Activated CD4-positive, alpha-beta T cell treated with anti-CD3 and anti-CD28 coated beads for 24 hours (primary cell): ENCODE measurements around the gene POTEH.
"Not testable (repeated sequence)": the region's sequence is repeated elsewhere in the genome, so short reads cannot be mapped to it uniquely, and the experiment has no call there.

ENCODE experiments used
- DNase-seq, 2 donors: peaks; one replicate each; pipeline ENCODE4 v3.0.0-alpha.2; 2020; ENCODE audit warnings: low read depth in 2 of 2

The POTEH gene

DNA sequence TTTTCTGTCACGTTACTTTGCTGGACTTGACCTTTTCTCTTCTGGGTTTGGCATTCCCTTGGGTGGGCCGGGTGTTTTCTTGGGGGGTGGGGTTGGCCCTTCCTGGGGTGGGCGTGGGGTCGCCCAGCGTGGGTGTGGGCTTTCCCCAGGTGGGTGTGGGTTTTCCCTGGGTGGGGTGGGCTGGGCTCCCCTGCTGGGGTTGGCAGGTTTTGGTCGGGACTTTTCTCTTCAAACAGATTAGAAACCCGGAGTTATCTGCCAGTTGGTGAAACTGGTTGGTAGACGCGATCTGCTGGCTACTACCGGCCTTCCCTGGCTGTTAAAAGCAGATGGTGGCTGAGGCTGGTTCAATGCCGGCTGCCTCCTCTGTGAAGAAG is at the start of gene POTEH:
POTEH (plus strand) TSS at position 278 of the 377 bp plus-strand sequence; CDS start at position 330, 52 bp downstream.
- DNase-seq = not testable (repeated sequence)

- not testable (repeated sequence) for DNase-seq
Measured at GRCh38 chr22:15642288-15642861, 47.5 kb upstream of the POTEH start.

DNA sequence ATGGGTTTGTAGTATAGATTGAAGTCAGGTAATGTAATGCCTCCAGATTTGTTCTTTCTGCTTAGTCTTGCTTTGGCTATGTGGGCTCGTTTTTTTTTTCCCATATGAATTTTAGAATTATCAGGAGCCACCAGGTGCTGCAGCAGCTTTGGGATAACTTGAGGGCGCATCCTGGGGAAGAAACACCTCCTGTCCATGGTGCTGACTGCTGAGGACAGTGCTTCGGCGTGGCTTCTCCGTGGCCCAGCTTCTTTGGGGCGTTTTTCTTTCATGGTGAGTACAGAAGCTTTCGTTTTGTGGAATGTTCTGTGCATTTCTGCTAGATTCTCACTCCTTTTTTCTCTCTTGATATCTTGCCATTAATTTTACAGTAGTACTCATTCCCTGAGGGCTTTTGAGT is 37.9 kb upstream of the POTEH start:
- not testable (repeated sequence) for DNase-seq

- DNase-seq = not testable (repeated sequence)
Measured at GRCh38 chr22:15652738-15653137, 37.1 kb upstream of the POTEH start.

GRCh38 chr22:15653241-15653640 is 36.6 kb upstream of the POTEH start:
- not testable (repeated sequence) for DNase-seq

DNA sequence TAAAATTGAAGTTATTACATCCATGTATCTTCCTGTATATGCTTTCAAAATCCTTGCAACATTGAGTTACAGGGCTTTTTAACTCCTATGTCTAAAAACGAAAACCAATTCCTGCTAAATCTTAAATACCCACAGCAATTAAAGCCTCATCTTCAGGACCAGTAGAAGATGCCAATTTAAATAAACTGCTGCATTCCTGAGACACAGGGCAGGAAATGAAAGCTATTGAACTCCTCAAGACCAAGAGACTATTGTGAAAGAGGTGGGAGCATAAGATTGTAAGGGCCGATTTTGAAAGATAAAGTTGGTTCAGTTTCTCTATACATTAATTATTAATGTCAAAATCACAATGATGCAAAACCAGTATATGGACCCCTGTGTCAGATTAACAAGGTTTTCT is 28.7 kb upstream of the POTEH start:
- not testable (repeated sequence) for DNase-seq

GRCh38 chr22:15664682-15665081 is 25.1 kb upstream of the POTEH start:
- not testable (repeated sequence) for DNase-seq

DNA sequence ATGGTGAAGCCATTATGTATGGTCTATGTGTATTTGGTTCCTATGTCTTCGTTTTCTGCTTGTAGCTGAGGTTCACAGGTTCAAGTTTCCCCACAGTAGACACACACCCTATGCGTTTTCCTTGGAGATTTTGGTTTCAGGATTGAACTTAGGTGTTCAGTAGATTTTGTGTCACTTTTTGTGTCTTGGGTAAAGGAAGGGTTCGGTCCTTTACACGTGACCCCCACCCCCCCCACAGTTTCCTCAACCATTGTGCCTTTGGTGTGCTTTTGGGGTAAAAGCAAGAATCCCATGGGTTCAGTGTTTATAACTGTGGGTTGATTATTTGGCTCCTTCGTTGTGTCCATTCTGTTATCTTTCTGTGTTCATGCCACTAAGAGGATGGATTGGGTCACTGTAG is 24.3 kb upstream of the POTEH start:
- DNase-seq = not testable (repeated sequence)

DNA sequence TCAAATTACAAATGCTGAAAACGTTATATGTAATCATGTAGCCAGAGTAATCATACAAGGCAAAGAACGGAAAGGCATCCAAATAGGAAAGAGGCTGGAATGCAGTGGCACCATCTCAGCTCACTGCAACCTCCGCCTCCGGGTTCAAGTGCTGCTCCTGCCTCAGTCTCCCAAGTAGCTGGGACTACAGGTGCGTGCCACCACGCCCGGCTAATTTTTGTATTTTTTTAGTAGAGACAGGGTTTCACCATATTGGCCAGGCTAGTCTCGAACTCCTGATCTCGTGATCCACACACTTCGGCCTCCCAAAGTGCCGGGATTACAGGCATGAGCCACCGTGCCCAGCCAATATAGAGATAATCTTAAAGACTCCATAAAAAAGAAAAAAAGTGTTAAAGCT is 20.4 kb upstream of the POTEH start:
- not testable (repeated sequence) for DNase-seq

DNA sequence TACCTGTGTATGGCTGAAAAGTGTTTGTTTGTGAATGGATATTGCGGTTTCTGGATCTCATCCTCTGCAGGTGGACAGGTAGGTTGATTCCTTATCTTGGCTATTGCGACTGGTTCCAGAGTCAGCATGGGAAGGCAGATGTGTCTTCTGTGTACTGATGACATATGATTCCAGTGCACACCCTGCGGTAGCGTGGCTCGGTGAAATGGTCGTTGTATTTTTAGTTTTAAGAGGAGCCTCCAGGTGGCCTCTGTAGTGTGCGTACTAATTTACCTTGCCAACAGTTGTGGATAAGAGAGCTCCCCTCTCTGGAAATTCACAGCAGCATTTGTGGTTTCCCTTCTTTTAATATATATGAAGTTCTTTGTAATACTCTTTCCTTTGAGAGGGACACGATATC is 10.1 kb upstream of the POTEH start:
- DNase-seq = not testable (repeated sequence)

DNA sequence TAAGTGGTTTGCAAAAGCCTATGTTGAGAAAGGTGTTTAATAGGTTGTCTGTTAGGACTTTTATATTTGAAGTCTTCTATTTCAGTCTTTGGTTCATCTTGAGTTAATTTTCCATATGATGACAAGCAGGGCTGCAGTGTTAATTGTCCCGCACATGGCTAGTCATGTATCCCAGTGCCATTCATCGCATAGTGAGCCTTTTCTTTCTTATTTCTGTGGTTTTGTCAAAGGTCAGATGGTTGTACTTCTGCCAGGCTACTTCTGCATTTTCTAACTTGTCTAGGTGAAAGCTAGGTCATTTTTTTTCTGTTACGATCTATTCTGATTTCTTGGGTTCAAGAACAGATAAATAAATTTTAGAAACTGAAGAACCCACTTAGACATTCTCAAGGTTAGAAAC is 5.7 kb upstream of the POTEH start:
- not testable (repeated sequence) for DNase-seq

GRCh38 chr22:15684695-15685094 is 5.1 kb upstream of the POTEH start:
- not testable (repeated sequence) for DNase-seq

- DNase-seq = not testable (repeated sequence)
Measured at GRCh38 chr22:15685641-15686040, 4.2 kb upstream of the POTEH start.

DNA sequence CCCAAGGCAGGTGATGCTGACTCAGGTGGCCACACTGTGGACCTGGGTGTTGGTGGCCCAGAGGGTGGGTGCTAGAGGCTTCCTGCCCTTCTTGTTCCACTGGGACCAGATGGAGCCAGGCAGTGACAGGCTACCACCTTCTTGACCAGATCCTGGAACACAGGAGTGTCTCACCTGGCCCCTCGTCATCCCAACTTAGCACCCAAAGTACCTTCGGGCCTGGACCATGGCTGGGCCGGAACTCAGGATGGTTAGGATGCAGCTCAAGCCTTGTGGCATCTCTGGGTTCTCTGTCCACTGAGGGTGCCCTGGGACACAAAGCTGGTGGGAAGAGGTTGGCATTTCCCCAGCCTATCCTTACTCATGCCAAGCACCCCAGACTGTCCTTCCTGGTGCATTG is 2.7 kb upstream of the POTEH start:
- DNase-seq = not testable (repeated sequence)

GRCh38 chr22:15687676-15688075 is 2.1 kb upstream of the POTEH start:
- not testable (repeated sequence) for DNase-seq

DNA sequence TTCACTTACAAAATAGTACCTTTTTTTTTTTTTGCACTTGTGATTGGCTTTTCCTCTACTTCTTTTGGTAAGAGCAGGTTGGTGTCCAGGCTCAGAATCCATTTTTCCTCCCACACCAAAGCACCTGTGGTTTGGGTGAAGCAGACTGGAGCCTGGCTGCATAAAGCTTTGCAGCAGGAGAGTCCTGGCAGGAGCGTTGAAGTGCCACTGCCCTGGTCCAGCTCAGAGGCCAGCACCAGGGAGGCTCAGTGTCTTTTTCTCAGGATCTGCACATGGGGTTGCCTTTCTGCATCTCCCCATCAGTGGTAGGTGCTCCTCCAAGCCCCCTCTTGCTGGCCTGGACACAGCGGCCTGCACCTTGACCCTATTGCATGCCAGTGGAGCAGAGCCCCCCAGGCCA is 1.7 kb upstream of the POTEH start:
- not testable (repeated sequence) for DNase-seq

GRCh38 chr22:15689012-15689748 is 646 bp upstream of the POTEH start:
- DNase-seq = not testable (repeated sequence)

DNA sequence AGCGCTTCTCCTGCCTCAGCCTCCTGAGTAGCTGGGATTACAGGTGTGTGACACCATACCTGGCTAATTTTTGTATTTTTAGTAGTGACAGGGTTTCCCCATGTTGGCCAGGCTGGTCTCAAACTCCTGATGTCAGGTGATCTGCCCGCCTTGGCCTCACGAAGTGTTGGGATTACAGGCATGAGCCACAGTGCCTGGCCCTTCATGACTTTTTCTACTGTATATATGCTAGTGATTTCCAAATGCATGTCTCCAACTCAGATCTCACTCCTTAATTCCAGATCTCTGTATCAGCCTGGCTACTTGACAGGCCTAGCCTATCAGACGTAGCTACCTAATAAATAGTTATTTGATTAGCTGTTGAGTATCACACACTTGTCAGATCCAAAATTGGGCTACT is 23.8 kb downstream of the POTEH start:
- DNase-seq = not testable (repeated sequence)

GRCh38 chr22:15714125-15714524 is 24.3 kb downstream of the POTEH start:
- not testable (repeated sequence) for DNase-seq

DNA sequence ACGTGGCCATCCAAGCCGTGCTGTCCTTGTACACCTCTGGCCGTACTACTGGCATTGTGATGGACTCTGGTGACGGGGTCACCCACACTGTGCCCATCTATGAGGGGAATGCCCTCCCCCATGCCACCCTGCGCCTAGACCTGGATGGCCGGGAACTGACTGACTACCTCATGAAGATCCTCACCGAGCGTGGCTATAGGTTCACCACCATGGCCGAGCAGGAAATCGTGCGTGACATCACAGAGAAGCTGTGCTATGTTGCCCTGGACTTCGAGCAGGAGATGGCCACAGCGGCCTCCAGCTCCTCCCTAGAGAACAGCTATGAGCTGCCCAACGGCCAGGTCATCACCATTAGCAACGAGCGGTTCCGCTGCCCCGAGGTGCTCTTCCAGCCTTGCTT is 32.1 kb downstream of the POTEH start:
- not testable (repeated sequence) for DNase-seq

DNA sequence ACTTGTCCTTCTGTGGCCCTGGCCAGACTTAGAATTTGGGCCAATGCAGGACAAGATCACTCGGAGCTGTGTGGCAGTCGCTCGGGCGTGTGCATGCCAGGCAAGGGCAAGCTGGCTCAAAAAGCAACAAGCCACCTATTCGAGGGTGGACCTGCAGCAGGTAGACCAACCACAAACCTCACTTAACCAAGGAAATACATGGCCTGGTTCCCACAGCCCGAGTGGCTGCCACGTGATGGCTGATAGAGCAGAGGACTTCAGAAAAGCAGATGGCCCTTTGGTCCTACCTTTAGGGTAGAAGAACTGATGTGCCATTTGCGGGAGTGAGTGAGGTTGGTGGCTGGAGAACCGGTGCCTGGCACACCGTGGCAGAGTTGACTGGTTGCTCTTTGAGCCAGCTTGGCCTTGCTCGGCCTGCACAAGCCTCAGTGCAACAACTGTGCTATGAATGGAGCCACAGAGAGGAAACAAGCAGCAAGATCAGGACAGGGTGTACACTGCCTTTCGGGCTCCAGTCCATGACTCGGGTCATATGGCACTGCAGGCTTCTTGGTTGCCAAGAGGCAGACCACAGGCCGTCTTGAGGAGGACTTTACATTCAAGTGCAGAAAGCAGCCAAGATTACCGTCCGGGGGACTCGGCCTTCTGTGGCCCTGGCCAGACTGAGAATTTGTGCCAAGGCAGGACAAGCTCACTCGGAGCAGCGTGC is 39.5 kb downstream of the POTEH start:
- DNase-seq = not testable (repeated sequence)

DNA sequence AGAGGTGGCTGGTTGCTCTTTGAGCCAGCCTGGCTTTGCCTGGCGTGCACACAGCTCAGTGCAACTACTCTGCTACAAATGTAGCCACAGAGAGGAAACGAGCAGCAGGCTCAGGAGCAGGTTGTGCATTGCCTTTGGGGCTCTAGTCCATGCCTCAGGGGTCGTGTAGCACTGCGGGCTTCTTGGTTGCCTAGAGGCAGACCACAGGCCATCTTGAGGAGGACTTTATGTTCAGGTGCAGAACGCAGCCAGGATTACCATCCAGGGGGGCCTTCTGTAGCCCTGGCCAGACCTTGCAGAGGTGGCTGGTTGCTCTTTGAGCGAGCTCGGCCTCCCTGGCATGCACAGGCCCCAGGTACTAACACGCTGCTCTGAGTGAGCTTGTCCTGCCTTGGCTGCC is 41.2 kb downstream of the POTEH start:
- not testable (repeated sequence) for DNase-seq

GRCh38 chr22:15734411-15734810 is 44.6 kb downstream of the POTEH start:
- not testable (repeated sequence) for DNase-seq
